BLaER1 treated with 17β-estradiol and CSF1 and Interleukin-3, amounts not matched to agents 10 nM and 100 nM (cell line): ENCODE data around the gene GJC2.

Experiments
- H3K27ac ChIP-seq, 11 experiments: shearing (Covaris generic); formaldehyde crosslinking; 2 replicates each; pipeline ENCODE4 v1.8.1; 2022
- H3K27me3 ChIP-seq, 11 experiments: shearing (Covaris generic); formaldehyde crosslinking; 2 replicates each; pipeline ENCODE4 v1.8.1; 2022
- H3K36me3 ChIP-seq, 11 experiments: shearing (Covaris generic); formaldehyde crosslinking; 2 replicates each; pipeline ENCODE4 v1.8.1; 2022
- H3K4me1 ChIP-seq, 10 experiments: shearing (Covaris generic); formaldehyde crosslinking; 2 replicates each; pipeline ENCODE4 v1.8.1; 2022
- H3K4me2 ChIP-seq, 11 experiments: shearing (Covaris generic); formaldehyde crosslinking; 2 replicates each; pipeline ENCODE4 v1.8.1; 2022
- H3K4me3 ChIP-seq, 10 experiments: shearing (Covaris generic); formaldehyde crosslinking; 2 replicates each; pipeline ENCODE4 v1.8.1; 2022
- H3K9ac ChIP-seq, 11 experiments: shearing (Covaris generic); formaldehyde crosslinking; 2 replicates each; pipeline ENCODE4 v1.8.1; 2022
- H3K9me3 ChIP-seq, 11 experiments: shearing (Covaris generic); formaldehyde crosslinking; replicated peaks in 1 of 11; 2 replicates each; pipeline ENCODE4 v1.8.1; 2022
- H4K20me1 ChIP-seq, 11 experiments: shearing (Covaris generic); formaldehyde crosslinking; 2 replicates each; pipeline ENCODE4 v1.8.1; 2022
- Cebpa-rat ChIP-seq, 11 experiments: shearing (Covaris generic); IDR thresholded peaks; 2 replicates each; pipeline ENCODE4 v1.8.1; 2022

GJC2 gene

DNA sequence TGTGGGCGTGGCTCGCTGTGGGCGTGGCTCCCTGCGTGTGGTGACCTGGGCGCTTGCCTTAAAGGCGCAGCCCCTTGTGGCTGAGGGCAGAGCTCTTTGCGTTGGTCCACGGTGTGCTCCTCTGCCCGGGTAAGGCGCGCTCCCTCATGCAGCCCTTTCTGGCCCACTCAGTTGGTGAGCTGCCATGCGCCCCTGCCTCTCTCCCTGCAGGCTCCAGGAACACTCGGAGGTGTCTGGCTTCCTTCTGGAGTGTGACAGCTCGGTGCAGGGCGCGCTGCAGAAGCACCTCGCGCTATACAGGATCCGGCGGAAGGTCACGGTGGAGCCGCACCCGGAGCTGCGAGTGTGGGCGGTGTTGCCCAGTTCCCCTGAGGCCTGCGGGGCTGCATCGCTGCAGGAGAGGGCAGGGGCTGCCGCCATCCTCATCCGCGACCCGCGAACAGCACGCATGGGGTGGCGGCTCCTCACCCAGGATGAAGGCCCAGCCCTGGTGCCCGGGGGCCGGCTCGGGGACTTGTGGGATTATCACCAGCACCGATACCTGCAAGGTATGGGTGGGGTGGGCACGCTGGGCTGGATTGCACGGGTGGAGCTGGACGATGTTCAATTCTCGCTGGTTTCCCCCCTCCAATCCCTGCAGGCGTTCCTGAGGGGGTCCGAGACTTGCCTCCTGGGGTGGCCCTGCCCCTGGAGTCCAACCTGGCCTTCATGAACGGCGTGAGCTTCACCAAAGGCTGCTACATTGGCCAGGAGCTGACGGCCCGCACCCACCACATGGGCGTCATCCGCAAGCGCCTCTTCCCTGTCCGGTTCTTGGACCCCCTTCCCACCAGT lies 25.0 kb downstream of the GJC2 start:
- Histone ChIP-seq H3K27me3 (no peaks in the 10 kb centered on the region), H3K36me3 (peaks cover 0 to 22% (median 10%) of the 10 kb centered on the region in 11 experiments; a peak in 10 of 22 replicates), H3K4me1 (peaks cover 51 to 74% (median 60%) of the 10 kb centered on the region in 10 experiments), H3K9me3 (peaks cover 0 to 6% (median 0%) of the 10 kb centered on the region in 11 experiments; a peak in 2 of 22 replicates), H3K27ac (peak overlapping the region in 5 of 11 experiments; percentile 17 to 62 (median 39); a peak in 2 of 22 replicates), H3K4me3 (no peak overlapping the region; a peak in 1 of 20 replicates), H3K9ac (peak overlapping the region in 6 of 11 experiments; percentile 2 to 65 (median 54); a peak in 7 of 22 replicates), H4K20me1 (peaks cover 0 to 97% (median 65%) of the 10 kb centered on the region in 11 experiments; a peak in 15 of 22 replicates), H3K4me2 (peak overlapping the region; percentile 61 to 95 (median 80))
- TF ChIP-seq Cebpa-rat (IDR thresholded peaks at IDR 0.05) = no peak

DNA sequence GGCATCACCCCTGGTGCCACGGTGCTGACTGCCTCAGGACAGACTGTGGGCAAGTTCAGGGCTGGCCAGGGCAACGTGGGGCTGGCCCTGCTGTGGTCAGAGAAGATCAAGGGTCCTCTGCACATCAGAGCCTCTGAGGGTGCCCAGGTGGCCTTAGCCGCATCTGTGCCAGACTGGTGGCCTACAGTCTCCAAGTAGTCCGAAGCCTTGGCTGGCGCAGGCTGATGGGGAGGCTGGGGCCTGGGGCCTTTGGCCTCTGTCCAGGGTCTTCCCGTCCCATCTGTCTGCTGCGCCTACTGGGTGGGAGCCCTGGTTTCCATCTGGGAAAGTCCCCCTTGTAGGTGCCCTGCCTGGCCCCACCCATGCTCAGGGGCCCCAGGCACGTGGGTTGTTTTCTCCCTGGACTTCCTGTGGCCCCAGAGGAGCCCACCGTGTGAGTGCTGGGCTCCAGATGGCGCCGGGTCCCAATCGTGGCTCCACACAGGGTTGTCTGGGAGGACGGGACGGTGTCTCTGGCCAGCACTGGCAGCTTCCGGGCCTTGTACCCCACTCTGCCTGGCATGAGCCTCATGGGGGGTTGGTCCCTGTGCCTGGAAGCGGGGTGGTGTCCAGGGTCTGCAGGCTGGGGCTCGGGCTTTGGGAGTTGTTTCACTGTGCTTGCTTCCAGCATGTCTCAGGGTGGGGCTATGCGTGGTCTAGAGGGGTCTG lies 25.7 kb downstream of the GJC2 start:
- no peaks in the 10 kb centered on the region for H3K27me3 ChIP-seq
- H3K4me1 ChIP-seq = peaks cover 51 to 74% (median 59%) of the 10 kb centered on the region in 10 experiments
- H3K9ac ChIP-seq = peak overlapping the region in 9 of 11 experiments; percentile 2 to 65 (median 46); a peak in 14 of 22 replicates
- H3K27ac ChIP-seq = peak overlapping the region in 7 of 11 experiments; percentile 16 to 62 (median 29); a peak in 6 of 22 replicates
- peaks cover 0 to 15% (median 10%) of the 10 kb centered on the region in 11 experiments; a peak in 10 of 22 replicates for H3K36me3 ChIP-seq
- H3K4me2 ChIP-seq = peak overlapping the region; percentile 61 to 95 (median 80)
- TF ChIP-seq Cebpa-rat (IDR thresholded peaks at IDR 0.05) = no peak
- H3K9me3 ChIP-seq = peaks cover 0 to 6% (median 0%) of the 10 kb centered on the region in 11 experiments; a peak in 2 of 22 replicates
- no peak overlapping the region; a peak in 1 of 20 replicates for H3K4me3 ChIP-seq
- H4K20me1 ChIP-seq = peaks cover 0 to 92% (median 62%) of the 10 kb centered on the region in 11 experiments; a peak in 15 of 22 replicates

DNA sequence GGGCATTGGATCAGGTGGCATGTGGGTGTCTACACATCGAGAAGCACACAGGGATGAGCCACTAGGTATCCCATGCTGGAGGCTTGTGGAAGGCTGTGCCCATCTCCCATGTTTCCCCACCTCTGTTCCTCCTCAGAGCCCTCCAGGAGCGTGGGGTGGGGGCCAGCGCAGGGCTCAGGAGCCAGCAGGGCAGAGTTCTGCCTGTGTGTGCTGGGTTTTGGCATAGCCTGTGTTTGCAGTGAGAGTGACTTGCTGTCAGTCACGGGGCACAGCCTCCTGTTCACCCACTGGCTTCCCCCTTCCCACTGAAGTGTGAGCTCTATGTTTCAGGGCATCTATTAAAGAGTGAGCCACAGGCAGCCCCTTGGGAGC lies 26.3 kb downstream of the GJC2 start:
- Histone ChIP-seq H3K36me3 (peaks cover 0 to 14% (median 10%) of the 10 kb centered on the region in 11 experiments; a peak in 11 of 22 replicates), H3K9me3 (peaks cover 0 to 6% (median 0%) of the 10 kb centered on the region in 11 experiments; a peak in 2 of 22 replicates), H3K4me1 (peaks cover 51 to 74% (median 58%) of the 10 kb centered on the region in 10 experiments), H3K27me3 (no peaks in the 10 kb centered on the region), H3K27ac (peak overlapping the region in 4 of 11 experiments; percentile 29 to 62 (median 42); a peak in 5 of 22 replicates), H3K9ac (peak overlapping the region in 9 of 11 experiments; percentile 2 to 65 (median 46); a peak in 15 of 22 replicates), H4K20me1 (peaks cover 0 to 91% (median 57%) of the 10 kb centered on the region in 11 experiments; a peak in 16 of 22 replicates), H3K4me2 (peak overlapping the region; percentile 61 to 95 (median 80)), H3K4me3 (no peak overlapping the region)
- no peak for TF ChIP-seq Cebpa-rat (IDR thresholded peaks at IDR 0.05)

DNA sequence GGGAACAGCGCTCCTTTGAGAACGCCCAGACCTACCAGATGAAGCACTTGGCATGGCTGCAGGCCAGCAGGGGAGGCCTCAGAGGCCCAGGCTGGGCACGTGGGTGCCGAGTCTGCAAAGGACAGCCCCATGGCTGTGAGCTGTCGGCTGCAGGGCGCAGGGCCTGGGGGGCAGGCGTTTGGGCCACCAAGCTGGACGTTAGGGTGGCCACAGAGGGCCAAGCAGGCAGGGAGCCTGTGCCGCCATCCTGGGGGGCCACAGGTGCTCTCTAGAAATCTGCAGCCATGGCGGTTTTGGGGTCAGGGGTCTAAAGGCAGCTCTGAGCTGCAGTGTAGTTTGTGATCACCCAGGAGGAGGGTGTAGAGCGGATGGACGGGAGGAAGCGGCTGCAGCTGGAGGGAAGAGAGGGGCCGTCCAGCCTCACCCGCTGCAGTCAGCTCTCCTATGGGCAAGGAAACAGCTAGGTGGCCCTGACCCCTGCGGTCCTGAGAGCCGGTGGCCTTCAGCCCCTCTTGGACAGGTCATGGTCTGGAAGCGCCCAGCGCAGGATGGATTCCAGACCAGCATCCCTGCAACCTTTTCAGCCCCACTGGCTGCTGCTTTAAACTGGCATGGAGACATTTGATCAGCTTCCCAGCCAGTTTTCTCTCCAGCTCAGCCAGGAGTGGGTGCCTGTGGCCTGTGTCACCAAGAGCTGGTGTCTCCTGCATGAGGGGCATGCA lies 26.9 kb downstream of the GJC2 start:
- H3K9me3 ChIP-seq = peaks cover 0 to 6% (median 0%) of the 10 kb centered on the region in 11 experiments; a peak in 2 of 22 replicates
- TF ChIP-seq Cebpa-rat (IDR thresholded peaks at IDR 0.05) = no peak

DNA sequence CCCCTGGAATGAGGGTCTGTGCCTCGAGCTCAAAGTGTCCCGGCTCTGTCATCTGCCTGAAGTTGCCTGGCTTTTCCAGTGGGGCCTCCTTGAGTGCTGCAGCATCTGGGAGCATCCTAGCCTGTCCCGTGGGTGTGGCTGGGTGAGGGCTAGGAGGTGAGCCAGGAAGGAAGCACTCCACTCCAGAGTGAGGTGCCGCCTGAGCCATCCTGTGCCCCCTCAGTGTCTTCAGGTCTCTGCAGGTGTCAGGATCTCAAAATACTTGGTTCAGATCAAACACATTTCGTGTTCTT lies 27.4 kb downstream of the GJC2 start:
- TF ChIP-seq Cebpa-rat (IDR thresholded peaks at IDR 0.05) = no peak
- H3K4me1 ChIP-seq = peaks cover 50 to 66% (median 53%) of the 10 kb centered on the region in 10 experiments
- H3K9ac ChIP-seq = peak overlapping the region in 2 of 11 experiments; percentile 7 to 51; a peak in 1 of 22 replicates
- no peaks in the 10 kb centered on the region for H3K27me3 ChIP-seq
- H3K36me3 ChIP-seq = peaks cover 0 to 16% (median 10%) of the 10 kb centered on the region in 11 experiments; a peak in 11 of 22 replicates
- no peak overlapping the region for H3K27ac ChIP-seq
- no peak overlapping the region for H3K4me3 ChIP-seq
- peaks cover 0 to 6% (median 0%) of the 10 kb centered on the region in 11 experiments; a peak in 2 of 22 replicates for H3K9me3 ChIP-seq
- peaks cover 0 to 89% (median 52%) of the 10 kb centered on the region in 11 experiments; a peak in 16 of 22 replicates for H4K20me1 ChIP-seq
- peak overlapping the region in 9 of 11 experiments; percentile 61 to 95 (median 80); a peak in 15 of 22 replicates for H3K4me2 ChIP-seq

More for the DNA sequence above, 26.9 kb downstream of the GJC2 start:
- Histone ChIP-seq H3K4me3 (no peak overlapping the region), H3K9ac (peak overlapping the region in 6 of 11 experiments; percentile 4 to 65 (median 54); a peak in 9 of 22 replicates), H3K27me3 (no peaks in the 10 kb centered on the region), H4K20me1 (peaks cover 0 to 91% (median 56%) of the 10 kb centered on the region in 11 experiments; a peak in 16 of 22 replicates), H3K4me2 (peak overlapping the region; percentile 61 to 95 (median 80)), H3K27ac (no peak overlapping the region; a peak in 1 of 22 replicates), H3K36me3 (peaks cover 0 to 16% (median 10%) of the 10 kb centered on the region in 11 experiments; a peak in 11 of 22 replicates), H3K4me1 (peaks cover 51 to 72% (median 56%) of the 10 kb centered on the region in 10 experiments)

DNA sequence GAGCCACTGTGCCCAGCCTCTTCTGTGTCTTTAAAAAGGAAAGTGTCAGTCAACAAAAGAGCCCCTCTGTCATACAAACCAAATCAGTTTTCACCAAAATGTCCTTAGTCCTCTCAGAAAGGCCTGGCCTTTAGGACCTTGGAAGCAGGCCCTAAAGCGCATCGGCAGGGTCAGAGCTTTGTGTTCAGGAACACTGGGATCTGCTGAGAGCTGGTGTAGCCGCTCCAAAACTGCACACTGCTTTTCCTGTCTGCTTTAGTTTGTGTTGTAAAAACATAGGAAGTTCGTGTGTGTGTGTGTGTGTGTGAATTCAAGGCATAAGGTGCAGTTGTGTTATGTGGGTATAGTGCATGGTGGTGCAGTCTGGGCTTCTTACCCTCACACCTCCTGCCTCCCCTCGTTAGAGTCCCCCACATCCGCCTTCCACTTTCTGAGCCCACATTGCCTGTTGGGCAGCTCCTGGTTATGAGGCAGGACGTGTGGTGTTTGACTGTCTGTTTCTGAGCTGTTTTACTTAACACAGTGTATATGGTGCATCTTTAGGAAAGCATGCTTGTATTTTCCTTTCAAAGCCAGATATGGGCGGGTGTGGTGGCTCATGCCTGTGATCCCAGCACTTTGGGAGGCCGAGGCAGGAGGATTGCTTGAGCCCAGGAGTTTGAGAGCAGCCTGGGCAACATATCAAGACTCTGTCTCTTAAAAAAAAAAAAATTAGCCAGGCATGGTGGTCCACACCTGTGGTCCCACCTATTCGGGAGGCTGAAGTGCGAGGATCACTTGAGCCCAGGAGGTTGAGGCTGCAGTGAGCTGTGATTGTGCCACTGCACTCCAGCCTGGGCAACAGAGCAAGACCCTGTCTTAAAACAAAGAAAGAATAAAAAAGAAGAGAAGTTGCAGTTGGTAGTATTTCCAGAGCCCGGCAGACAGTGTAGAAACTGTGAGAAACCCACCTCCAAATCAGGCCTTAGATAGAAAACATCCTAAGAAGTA lies 28.3 kb downstream of the GJC2 start:
- peaks cover 0 to 16% (median 10%) of the 10 kb centered on the region in 11 experiments; a peak in 11 of 22 replicates for H3K36me3 ChIP-seq
- 0 out of 22 replicates have a peak overlapping the region, but pooled peaks of 1 of the 11 experiments have one; percentile 6 for H3K27ac ChIP-seq
- no peak overlapping the region for H3K4me3 ChIP-seq
- H3K9ac ChIP-seq = peak overlapping the region in 5 of 11 experiments; percentile 4 to 52 (median 32); a peak in 5 of 22 replicates
- H3K4me1 ChIP-seq = peaks cover 50 to 61% (median 53%) of the 10 kb centered on the region in 10 experiments
- peaks cover 0 to 83% (median 43%) of the 10 kb centered on the region in 11 experiments; a peak in 16 of 22 replicates for H4K20me1 ChIP-seq
- H3K9me3 ChIP-seq = peaks cover 0 to 6% (median 0%) of the 10 kb centered on the region in 11 experiments; a peak in 2 of 22 replicates
- TF ChIP-seq Cebpa-rat (IDR thresholded peaks at IDR 0.05) = no peak
- peak overlapping the region; percentile 45 to 95 (median 80) for H3K4me2 ChIP-seq
- H3K27me3 ChIP-seq = no peaks in the 10 kb centered on the region
